NCI-H2227 (cell line): ENCODE results near the gene NUDT21.
A peak's percentile ranks its signal among the peaks of the same experiment; 100 is the strongest.

Experiments
- DNase-seq: peaks from one replicate; lab custom pipeline; 2025; ENCODE audit not compliant: unreplicated experiment; lab: John Stamatoyannopoulos, UW

The NUDT21 gene

GRCh38 chr16:56462064-56462796, 11.1 kb upstream of the NUDT21 start:
- DNase-seq, result no peak

GRCh38 chr16:56460101-56460500, 9.0 kb upstream of the NUDT21 start:
- DNase-seq, result no peak

- DNase-seq, result no peak
These were observed 6.9 kb upstream of the NUDT21 start for GRCh38 chr16:56457927-56458470.

GRCh38 chr16:56451753-56452689, 889 bp upstream of the NUDT21 start:
- peak; percentile 21 for DNase-seq

- DNase-seq, result peak; percentile 7
These were observed 702 bp downstream of the NUDT21 start for GRCh38 chr16:56450275-56450985.

GRCh38 chr16:56448005-56448404, 3.1 kb downstream of the NUDT21 start:
- no peak for DNase-seq

- no peak for DNase-seq
These were observed 3.8 kb downstream of the NUDT21 start for GRCh38 chr16:56447286-56447685.

GRCh38 chr16:56438038-56438437, 13.1 kb downstream of the NUDT21 start:
- DNase-seq, result no peak

- no peak for DNase-seq
These were observed 14.9 kb downstream of the NUDT21 start for GRCh38 chr16:56436258-56436657.

GRCh38 chr16:56428091-56428490, 23.0 kb downstream of the NUDT21 start:
- no peak for DNase-seq

- DNase-seq, result no peak
These were observed 24.5 kb downstream of the NUDT21 start for GRCh38 chr16:56426585-56426984.

GRCh38 chr16:56425439-56425832, 25.7 kb downstream of the NUDT21 start, which contains the start of gene AMFR:
TSS of gene AMFR (minus strand) at chr16:56425545. CDS start at chr16:56425327, 218 bp downstream.
- peak; percentile 79 for DNase-seq

GRCh38 chr16:56424791-56425438, 26.2 kb downstream of the NUDT21 start:
- DNase-seq, result peak; percentile 40

- DNase-seq, result peak; percentile 10
These were observed 26.7 kb downstream of the NUDT21 start for GRCh38 chr16:56424404-56424764.

GRCh38 chr16:56423584-56424403, 27.3 kb downstream of the NUDT21 start:
- DNase-seq, result no peak

GRCh38 chr16:56422896-56423441, 28.2 kb downstream of the NUDT21 start:
- no peak for DNase-seq

GRCh38 chr16:56421976-56422669, 29.0 kb downstream of the NUDT21 start:
- no peak for DNase-seq

- DNase-seq, result no peak
These were observed 29.8 kb downstream of the NUDT21 start for GRCh38 chr16:56421313-56421712.

- no peak for DNase-seq
These were observed 30.5 kb downstream of the NUDT21 start for GRCh38 chr16:56420613-56421012.
